B cell (primary cell): Measurements from ENCODE around the gene CCL24. TPM values are rescaled to one million over a fixed set of nuclear protein-coding genes. Genes with fewer than 3 reads are reported as not detected.

Experiments
- ATAC-seq: fragments of 200-7000 bp; cut with Tn5 transposase; one replicate; pipeline ENCODE4 v1.10.0; 2021; ENCODE audit warnings: low read depth, mild to moderate bottlenecking, moderate number of reproducible peaks, moderate library complexity
- CTCF ChIA-PET: fragments of 350-600 bp; sonication (Branson Sonifier 250); formaldehyde crosslinking; loops from one replicate; lab custom pipeline; 2021; ENCODE audit warnings: antibody characterized with exemption, inconsistent platforms; lab: Charles Lee
- POLR2A ChIA-PET: fragments of 350-600 bp; sonication (Branson Sonifier 250); formaldehyde crosslinking; loops from one replicate; lab custom pipeline; 2021; ENCODE audit warnings: antibody characterized with exemption; lab: Charles Lee
- DNase-seq: peaks from one replicate; pipeline ENCODE4 v3.0.0; 2013
- H2AFZ ChIP-seq: 2 replicates; pipeline ENCODE4 v1.6.1; 2012; ENCODE audit warnings: mild to moderate bottlenecking, low read depth, low read length; ENCODE audit not compliant: insufficient read depth, poor library complexity, severe bottlenecking
- H3K27ac ChIP-seq, 2 donors: 1 replicate in 1 of 2; 2 replicates in 1 of 2; pipeline ENCODE4 v1.5.1; 2012 to 2013; ENCODE audit warnings: low read length in 2 of 2, mild to moderate bottlenecking in 2 of 2, moderate library complexity in 1 of 2
- H3K27me3 ChIP-seq, 4 experiments: fragments of 200-600 bp in 1 of 4; sonication (generic) in 1 of 4; replicated peaks in 1 of 4; 1 replicate in 2 of 4; 2 replicates in 2 of 4; pipeline versions ENCODE4 v1.6.1 to v1.7.0; 2013 to 2016; ENCODE audit warnings: low read length in 3 of 4, mild to moderate bottlenecking in 2 of 4, mixed read lengths in 1 of 4, moderate library complexity in 1 of 4; ENCODE audit not compliant: insufficient read depth in 4 of 4, control insufficient read depth in 3 of 4; ENCODE audit errors: control extremely low read depth in 1 of 4
- H3K36me3 ChIP-seq, 2 experiments: replicated peaks in 1 of 2; 1 replicate in 1 of 2; 2 replicates in 1 of 2; pipeline versions ENCODE4 v1.6.1 to v1.7.1; 2013; ENCODE audit warnings: low read length in 1 of 2; ENCODE audit not compliant: insufficient read depth in 2 of 2, control insufficient read depth in 1 of 2; ENCODE audit errors: control extremely low read depth in 1 of 2, extremely low read depth in 1 of 2
- H3K4me1 ChIP-seq, 2 donors: fragments of 200-600 bp in 1 of 2; sonication (generic) in 1 of 2; 1 replicate in 1 of 2; 2 replicates in 1 of 2; pipeline versions ENCODE4 v1.5.1 to v1.6.1; 2013 to 2017; ENCODE audit warnings: low read length in 2 of 2; ENCODE audit not compliant: control insufficient read depth in 2 of 2, insufficient read depth in 2 of 2
- H3K4me2 ChIP-seq: replicated peaks from 2 replicates; pipeline ENCODE3; 2012; ENCODE audit warnings: mild to moderate bottlenecking, low read depth, low read length; ENCODE audit not compliant: poor library complexity, severe bottlenecking
- H3K4me3 ChIP-seq, 5 experiments: fragments of 200-600 bp in 1 of 5; sonication (generic) in 1 of 5; 1 replicate in 3 of 5; 2 replicates in 2 of 5; pipeline versions ENCODE4 v1.5.1 to v1.7.0; 2011 to 2016; ENCODE audit warnings: low read length in 4 of 5, mild to moderate bottlenecking in 4 of 5, low read depth in 2 of 5, control low read depth in 1 of 5, moderate library complexity in 1 of 5; ENCODE audit not compliant: insufficient read depth in 1 of 5; ENCODE audit errors: control extremely low read depth in 1 of 5, extremely low read depth in 1 of 5
- H3K79me2 ChIP-seq: fragments of 200-600 bp; sonication (generic); one replicate; pipeline ENCODE4 v1.6.0; 2016; ENCODE audit warnings: low read length; ENCODE audit not compliant: control insufficient read depth, insufficient read depth
- H3K9ac ChIP-seq: fragments of 200-600 bp; sonication (generic); 2 replicates; pipeline ENCODE4 v1.6.1; 2017; ENCODE audit warnings: mild to moderate bottlenecking, low read length, moderate library complexity
- H3K9me3 ChIP-seq, 3 donors: one replicate each; pipeline versions ENCODE4 v1.6.1 to v1.7.1; 2013; ENCODE audit warnings: low read length in 2 of 3; ENCODE audit not compliant: control insufficient read depth in 2 of 3, insufficient read depth in 1 of 3; ENCODE audit errors: control extremely low read depth in 1 of 3
- H4K20me1 ChIP-seq: 2 replicates; pipeline ENCODE4 v1.6.0; 2012; ENCODE audit warnings: mild to moderate bottlenecking, low read length; ENCODE audit not compliant: insufficient read depth, control insufficient read depth, poor library complexity, severe bottlenecking
- H3K27ac Mint-ChIP-seq: one replicate; pipeline ENCODE4 v1.8.0; 2021; ENCODE audit warnings: mixed read lengths
- H3K27me3 Mint-ChIP-seq: one replicate; pipeline ENCODE4 v1.8.0; 2021; ENCODE audit warnings: mixed read lengths
- H3K4me1 Mint-ChIP-seq: one replicate; pipeline ENCODE4 v1.8.0; 2021; ENCODE audit warnings: mixed read lengths
- H3K4me3 Mint-ChIP-seq: one replicate; pipeline ENCODE4 v1.8.0; 2021; ENCODE audit warnings: mixed read lengths
- H3K9me3 Mint-ChIP-seq: one replicate; pipeline ENCODE4 v1.8.0; 2022; ENCODE audit warnings: mixed read lengths; ENCODE audit not compliant: insufficient read depth
- EZH2 ChIP-seq: IDR thresholded peaks from 2 replicates; pipeline ENCODE4 v1.6.1; 2012; ENCODE audit warnings: borderline replicate concordance, low read depth, mild to moderate bottlenecking, moderate library complexity, low read length; ENCODE audit not compliant: insufficient read depth, poor library complexity, severe bottlenecking
- WGBS: methylation state at CpG from one replicate; pipeline ENCODE4 v1.1.5; 2013; ENCODE audit warnings: missing lambda C conversion rate; ENCODE audit not compliant: insufficient coverage; 5-methylcytosine and 5-hydroxymethylcytosine counted together
- intact Hi-C: fragments of 100-400 bp; cut with micrococcal nuclease; formaldehyde crosslinking; loops from one replicate; pipeline ENCODE4 v1.10.0; 2022
- polyA plus RNA-seq: library from polyadenylated mRNA; depleted of rRNA; stranded (reverse); fragments of >200 nt; gene quantifications from 2 replicates; pipeline ENCODE4 v1.2.3, GENCODE V29; 2012
- total RNA-seq, 2 donors: library from RNA; stranded (reverse); fragments of 120-200 nt in 1 of 2; gene quantifications; 1 replicate in 1 of 2; 2 replicates in 1 of 2; pipeline versions ENCODE4 v1.2.3 to v1.2.4, GENCODE V29; 2013 to 2022
- TF ChIP-seq, protein P1 (sequence below): fragments of 200-600 bp; IDR thresholded peaks from one replicate; pipeline ENCODE4 v1.8.0; 2022; ENCODE audit warnings: antibody characterized with exemption, mild to moderate bottlenecking

The CCL24 gene
- total and polyA plus RNA-seq, 2 donors (not counting 1 experiment from before 2014, with no cell fraction given), result not detected

- 86% methylated on average over 1 of the region's 2 CpGs for WGBS
- Histone ChIP-seq H3K4me3 (no peak overlapping the region), H3K27ac (no peak overlapping the region), H3K27me3 (peaks cover 0 to 8% (median 0%) of the 10 kb centered on the region in 4 experiments), H3K4me2 (no peak overlapping the region), H3K4me1 (no peaks in the 10 kb centered on the region), H3K36me3 (no peaks in the 10 kb centered on the region), H2AFZ (no peak overlapping the region), H3K9ac (no peak overlapping the region), H3K9me3 (peaks cover 0 to 24% (median 9%) of the 10 kb centered on the region in 3 donors), H3K79me2 (no peaks in the 10 kb centered on the region), H4K20me1 (no peaks in the 10 kb centered on the region)
- no peaks in the 10 kb centered on the region for H3K4me1 Mint-ChIP-seq
- DNase-seq (no peak), ATAC-seq (no peak)
- TF ChIP-seq EZH2, result no peak
- TF ChIP-seq, protein P1, sequence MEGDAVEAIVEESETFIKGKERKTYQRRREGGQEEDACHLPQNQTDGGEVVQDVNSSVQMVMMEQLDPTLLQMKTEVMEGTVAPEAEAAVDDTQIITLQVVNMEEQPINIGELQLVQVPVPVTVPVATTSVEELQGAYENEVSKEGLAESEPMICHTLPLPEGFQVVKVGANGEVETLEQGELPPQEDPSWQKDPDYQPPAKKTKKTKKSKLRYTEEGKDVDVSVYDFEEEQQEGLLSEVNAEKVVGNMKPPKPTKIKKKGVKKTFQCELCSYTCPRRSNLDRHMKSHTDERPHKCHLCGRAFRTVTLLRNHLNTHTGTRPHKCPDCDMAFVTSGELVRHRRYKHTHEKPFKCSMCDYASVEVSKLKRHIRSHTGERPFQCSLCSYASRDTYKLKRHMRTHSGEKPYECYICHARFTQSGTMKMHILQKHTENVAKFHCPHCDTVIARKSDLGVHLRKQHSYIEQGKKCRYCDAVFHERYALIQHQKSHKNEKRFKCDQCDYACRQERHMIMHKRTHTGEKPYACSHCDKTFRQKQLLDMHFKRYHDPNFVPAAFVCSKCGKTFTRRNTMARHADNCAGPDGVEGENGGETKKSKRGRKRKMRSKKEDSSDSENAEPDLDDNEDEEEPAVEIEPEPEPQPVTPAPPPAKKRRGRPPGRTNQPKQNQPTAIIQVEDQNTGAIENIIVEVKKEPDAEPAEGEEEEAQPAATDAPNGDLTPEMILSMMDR, result no peak
- POLR2A ChIA-PET, result no interaction called here
- peaks cover 12% of the 10 kb centered on the region for H3K27me3 Mint-ChIP-seq
- CTCF ChIA-PET, result no interaction called here
- H3K27ac Mint-ChIP-seq, result no peak overlapping the region
- peaks cover 4% of the 10 kb centered on the region for H3K9me3 Mint-ChIP-seq
- intact Hi-C loops, result no loop called here
- H3K4me3 Mint-ChIP-seq, result no peak overlapping the region
Measured at GRCh38 chr7:75804004-75804403, 9.6 kb downstream of the CCL24 start.

GRCh38 chr7:75802552-75802821 lies 11.1 kb downstream of the CCL24 start:
- no peak for DNase-seq

More at GRCh38 chr7:75802552-75802821, 11.1 kb downstream of the CCL24 start:
- 100% methylated on average over 2 of the region's 5 CpGs for WGBS
- intact Hi-C loops, result no loop called here
- CTCF ChIA-PET, result no interaction called here
- Histone ChIP-seq H3K27me3 (peaks cover 0 to 8% (median 0%) of the 10 kb centered on the region in 4 experiments), H4K20me1 (no peaks in the 10 kb centered on the region), H3K4me2 (no peak overlapping the region), H3K9ac (no peak overlapping the region), H3K36me3 (no peaks in the 10 kb centered on the region), H3K9me3 (peaks cover 0 to 17% (median 9%) of the 10 kb centered on the region in 3 donors), H3K4me3 (no peak overlapping the region), H3K4me1 (no peaks in the 10 kb centered on the region), H2AFZ (no peak overlapping the region), H3K27ac (no peak overlapping the region), H3K79me2 (no peaks in the 10 kb centered on the region)
- ATAC-seq, result no peak
- Mint-ChIP-seq H3K27me3 (peaks cover 19% of the 10 kb centered on the region), H3K9me3 (peaks cover 3% of the 10 kb centered on the region), H3K4me3 (no peak overlapping the region), H3K4me1 (no peaks in the 10 kb centered on the region), H3K27ac (no peak overlapping the region)
- TF ChIP-seq, protein P1, result no peak
- no peak for TF ChIP-seq EZH2
- POLR2A ChIA-PET, result no interaction called here
